ENCODE data around the gene KRTAP5-9.

DNA sequence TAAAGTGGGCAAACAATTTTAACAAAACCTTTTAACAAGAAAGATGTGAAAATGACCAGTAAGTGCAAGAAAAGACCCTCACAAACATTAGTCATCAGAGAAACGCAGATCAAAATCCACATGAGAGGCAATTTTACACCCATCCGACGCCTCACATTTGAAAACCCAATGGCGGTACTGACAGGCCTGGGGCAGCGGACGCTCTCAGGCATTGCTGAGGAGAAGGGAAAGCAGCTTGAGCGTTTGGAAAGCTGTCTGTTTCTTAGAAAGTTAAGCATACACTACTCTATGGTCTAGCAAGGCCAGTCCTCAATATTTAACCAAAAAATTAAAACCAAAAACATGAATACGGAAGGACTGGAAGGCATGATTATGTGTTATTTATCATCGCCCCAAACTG, 12.4 kb upstream of the KRTAP5-9 start:
- TF ChIP-seq EZH2 (IDR thresholded peaks at IDR 0.05; ENCODE audit: low read length, unreplicated experiment) (no peak), EZH2phosphoT487 (IDR thresholded peaks at IDR 0.05; ENCODE audit: borderline replicate concordance, low read length) (no peak)
- TF ChIP-seq, protein P1, sequence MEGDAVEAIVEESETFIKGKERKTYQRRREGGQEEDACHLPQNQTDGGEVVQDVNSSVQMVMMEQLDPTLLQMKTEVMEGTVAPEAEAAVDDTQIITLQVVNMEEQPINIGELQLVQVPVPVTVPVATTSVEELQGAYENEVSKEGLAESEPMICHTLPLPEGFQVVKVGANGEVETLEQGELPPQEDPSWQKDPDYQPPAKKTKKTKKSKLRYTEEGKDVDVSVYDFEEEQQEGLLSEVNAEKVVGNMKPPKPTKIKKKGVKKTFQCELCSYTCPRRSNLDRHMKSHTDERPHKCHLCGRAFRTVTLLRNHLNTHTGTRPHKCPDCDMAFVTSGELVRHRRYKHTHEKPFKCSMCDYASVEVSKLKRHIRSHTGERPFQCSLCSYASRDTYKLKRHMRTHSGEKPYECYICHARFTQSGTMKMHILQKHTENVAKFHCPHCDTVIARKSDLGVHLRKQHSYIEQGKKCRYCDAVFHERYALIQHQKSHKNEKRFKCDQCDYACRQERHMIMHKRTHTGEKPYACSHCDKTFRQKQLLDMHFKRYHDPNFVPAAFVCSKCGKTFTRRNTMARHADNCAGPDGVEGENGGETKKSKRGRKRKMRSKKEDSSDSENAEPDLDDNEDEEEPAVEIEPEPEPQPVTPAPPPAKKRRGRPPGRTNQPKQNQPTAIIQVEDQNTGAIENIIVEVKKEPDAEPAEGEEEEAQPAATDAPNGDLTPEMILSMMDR (conservative IDR thresholded peaks at IDR 0.05; ENCODE audit: low read depth, low read length) = no peak
